OCI-LY7 (cell line): ENCODE measurements around the gene ZNF277.

ENCODE experiments used
- CTCF ChIP-seq: fragments of 200-600 bp; sonication (generic); conservative IDR thresholded peaks from 2 replicates; pipeline ENCODE4 v1.5.1; 2014; ENCODE audit warnings: mild to moderate bottlenecking, antibody characterized with exemption, low read length, moderate library complexity, mixed read lengths
- EZH2phosphoT487 ChIP-seq: fragments of 200-600 bp; sonication (generic); IDR thresholded peaks from 2 replicates; pipeline ENCODE4 v1.6.1; 2018; ENCODE audit warnings: low read depth, borderline replicate concordance, mild to moderate bottlenecking, mixed run types, antibody characterized with exemption, low read length, moderate library complexity, mixed read lengths

GRCh38 chr7:112206238-112206990 lies at the start of gene ZNF277, which contains the start of gene DOCK4:
- no peak for TF ChIP-seq CTCF
- no peak for TF ChIP-seq EZH2phosphoT487
